K562 (cell line): ENCODE measurements around the gene FBXO10. TPM values are rescaled to one million over a fixed set of nuclear protein-coding genes. Genes with fewer than 3 reads are reported as not detected.
A peak's percentile ranks its signal among the peaks of the same experiment; 100 is the strongest.

Source experiments
- BHLHE40 ChIP-seq: IDR thresholded peaks from 2 replicates; pipeline ENCODE4 v1.6.1; 2011; ENCODE audit warnings: low read length, improper control_type of control experiment
- GABPA ChIP-seq: fragments of 200-800 bp; sonication (Bioruptor generic); conservative IDR thresholded peaks from 2 replicates; pipeline ENCODE4 v1.6.1; 2016; ENCODE audit warnings: low read depth, missing genetic modification characterization, missing compliant biosample characterization
- YY1 ChIP-seq, 3 experiments: IDR thresholded peaks; 2 replicates each; pipeline ENCODE4 v1.6.1; 2011; ENCODE audit warnings: low read length in 2 of 3, mild to moderate bottlenecking in 2 of 3, moderate library complexity in 2 of 3, borderline replicate concordance in 1 of 3, control low read depth in 1 of 3, low read depth in 1 of 3; ENCODE audit not compliant: insufficient read depth in 3 of 3, insufficient replicate concordance in 2 of 3, control insufficient read depth in 1 of 3, insufficient read length in 1 of 3; ENCODE audit errors: extremely low read depth in 1 of 3
- ZNF263 ChIP-seq: sonication (generic); formaldehyde crosslinking; IDR thresholded peaks from 2 replicates; pipeline ENCODE4 v1.8.0; 2022; ENCODE audit warnings: mild to moderate bottlenecking, missing genetic modification reagents, borderline replicate concordance
- polyA plus RNA-seq, 8 experiments: library from polyadenylated mRNA; depleted of rRNA in 4 of 8; stranded (reverse) in 5 of 8; unstranded in 3 of 8; fragments of >200 nt; fragmentation: Nextera tagmentation in 2 of 8; fragmentation: Illumina TruSeq in 1 of 8; extraction: Ambion mirVana in 2 of 8; extraction: Trizol in 1 of 8; gene quantifications; 2 replicates each; pipeline versions ENCODE4 v1.2.1 to v1.2.3, GENCODE V29; 2011 to 2014; ENCODE audit warnings: inconsistent platforms in 1 of 8, missing spikeins in 1 of 8
- total RNA-seq, 7 experiments: library from RNA; depleted of rRNA in 6 of 7; stranded (reverse); fragments of >200 nt in 6 of 7; fragmentation: Illumina TruSeq in 2 of 7; extraction: Trizol in 2 of 7; gene quantifications; 2 replicates each; pipeline versions ENCODE4 v1.2.1 to v1.2.3, GENCODE V29; 2011 to 2021; ENCODE audit warnings: low replicate concordance in 1 of 7
- TF ChIP-seq, protein P1 (sequence below), 3 experiments: fragments of 200-800 bp in 1 of 3; fragments of 250-450 bp in 1 of 3; fragments of 450-650 bp in 1 of 3; sonication (Bioruptor Pico) in 1 of 3; sonication (Bioruptor generic) in 1 of 3; formaldehyde crosslinking in 1 of 3; IDR thresholded peaks; 2 replicates each; pipeline versions ENCODE4 v1.6.1 to v1.8.0; 2016 to 2022; ENCODE audit warnings: mild to moderate bottlenecking in 2 of 3, missing genetic modification characterization in 2 of 3, missing compliant biosample characterization in 1 of 3, moderate library complexity in 1 of 3
- TF ChIP-seq, protein P2 (sequence below): fragments of 450-650 bp; IDR thresholded peaks from 2 replicates; pipeline ENCODE4 v1.6.1; 2016; ENCODE audit warnings: borderline replicate concordance
- TF ChIP-seq, protein P3 (sequence below): fragments of 250-450 bp; sonication (Bioruptor Pico); IDR thresholded peaks from 2 replicates; pipeline ENCODE4 v1.8.0; 2021; ENCODE audit warnings: mild to moderate bottlenecking, moderate library complexity

The FBXO10 gene
- total and polyA plus RNA-seq, 9 of the 15 experiments (the other 6 are each of a cell fraction or from before 2014, with no cell fraction given): 0.84 to 9.9 (median 6.0) TPM

DNA sequence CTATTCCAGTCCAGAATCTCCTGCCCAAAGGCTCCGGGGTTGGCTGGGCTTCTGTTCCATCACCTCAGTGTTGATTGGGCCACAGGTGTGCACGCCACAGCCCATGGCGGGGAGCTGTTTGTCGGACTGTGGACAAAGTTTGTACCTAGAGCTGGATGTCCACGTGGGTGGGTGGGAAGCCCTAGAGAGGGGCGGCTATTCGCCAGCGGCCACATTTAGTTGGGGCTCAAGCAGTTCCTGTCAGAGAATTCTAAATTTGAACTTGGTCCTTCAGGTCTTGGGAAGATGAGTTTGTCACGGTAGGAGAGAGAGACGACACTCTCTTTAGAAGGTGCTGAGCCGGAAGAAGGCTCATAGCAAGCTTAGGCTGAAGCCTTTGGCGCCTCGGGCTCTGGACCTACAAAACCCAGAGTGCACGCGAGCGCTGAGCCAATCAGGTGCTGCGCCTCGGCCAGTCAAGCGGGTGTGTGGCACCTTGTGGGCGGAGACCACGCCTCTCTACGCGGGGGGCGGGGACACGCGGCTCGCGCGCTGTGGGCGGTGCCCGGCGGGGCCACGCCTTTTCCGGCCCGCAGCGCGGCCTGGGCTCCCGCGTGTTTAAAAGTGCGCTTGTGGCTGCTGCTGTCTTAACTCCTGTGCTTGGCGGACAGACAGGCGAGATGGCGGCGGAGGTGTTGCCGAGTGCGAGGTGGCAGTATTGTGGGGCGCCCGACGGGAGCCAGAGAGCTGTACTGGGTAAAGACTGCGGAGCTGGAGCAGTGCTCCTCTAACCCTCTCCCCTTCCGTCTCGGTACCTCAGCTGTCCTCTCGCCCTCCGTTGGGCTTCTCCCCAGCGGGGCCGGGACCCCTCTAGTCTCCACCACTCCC is 90.6 kb downstream of the FBXO10 start, which contains the start of gene POLR1E (continued):
- TF ChIP-seq, protein P1, sequence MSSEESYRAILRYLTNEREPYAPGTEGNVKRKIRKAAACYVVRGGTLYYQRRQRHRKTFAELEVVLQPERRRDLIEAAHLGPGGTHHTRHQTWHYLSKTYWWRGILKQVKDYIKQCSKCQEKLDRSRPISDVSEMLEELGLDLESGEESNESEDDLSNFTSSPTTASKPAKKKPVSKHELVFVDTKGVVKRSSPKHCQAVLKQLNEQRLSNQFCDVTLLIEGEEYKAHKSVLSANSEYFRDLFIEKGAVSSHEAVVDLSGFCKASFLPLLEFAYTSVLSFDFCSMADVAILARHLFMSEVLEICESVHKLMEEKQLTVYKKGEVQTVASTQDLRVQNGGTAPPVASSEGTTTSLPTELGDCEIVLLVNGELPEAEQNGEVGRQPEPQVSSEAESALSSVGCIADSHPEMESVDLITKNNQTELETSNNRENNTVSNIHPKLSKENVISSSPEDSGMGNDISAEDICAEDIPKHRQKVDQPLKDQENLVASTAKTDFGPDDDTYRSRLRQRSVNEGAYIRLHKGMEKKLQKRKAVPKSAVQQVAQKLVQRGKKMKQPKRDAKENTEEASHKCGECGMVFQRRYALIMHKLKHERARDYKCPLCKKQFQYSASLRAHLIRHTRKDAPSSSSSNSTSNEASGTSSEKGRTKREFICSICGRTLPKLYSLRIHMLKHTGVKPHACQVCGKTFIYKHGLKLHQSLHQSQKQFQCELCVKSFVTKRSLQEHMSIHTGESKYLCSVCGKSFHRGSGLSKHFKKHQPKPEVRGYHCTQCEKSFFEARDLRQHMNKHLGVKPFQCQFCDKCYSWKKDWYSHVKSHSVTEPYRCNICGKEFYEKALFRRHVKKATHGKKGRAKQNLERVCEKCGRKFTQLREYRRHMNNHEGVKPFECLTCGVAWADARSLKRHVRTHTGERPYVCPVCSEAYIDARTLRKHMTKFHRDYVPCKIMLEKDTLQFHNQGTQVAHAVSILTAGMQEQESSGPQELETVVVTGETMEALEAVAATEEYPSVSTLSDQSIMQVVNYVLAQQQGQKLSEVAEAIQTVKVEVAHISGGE (CRISPR knock-in tag; IDR thresholded peaks at IDR 0.05): 0 out of 6 replicates have a peak, but pooled peaks of 1 of the 3 experiments have one; percentile 42
- TF ChIP-seq ZNF263 (CRISPR knock-in tag) (peak; percentile 83), GABPA (peak; percentile 85), BHLHE40 (peak; percentile 77), YY1 (IDR thresholded peaks at IDR 0.05; ENCODE audit: borderline replicate concordance in 1 of 3, control insufficient read depth in 1 of 3, extremely low read depth in 1 of 3, insufficient read depth in 3 of 3, insufficient read length in 1 of 3, insufficient replicate concordance in 2 of 3, low read depth in 1 of 3, low read length in 2 of 3) (peak in 2 of 3 experiments; percentile 66 to 76)
- TF ChIP-seq, protein P2, sequence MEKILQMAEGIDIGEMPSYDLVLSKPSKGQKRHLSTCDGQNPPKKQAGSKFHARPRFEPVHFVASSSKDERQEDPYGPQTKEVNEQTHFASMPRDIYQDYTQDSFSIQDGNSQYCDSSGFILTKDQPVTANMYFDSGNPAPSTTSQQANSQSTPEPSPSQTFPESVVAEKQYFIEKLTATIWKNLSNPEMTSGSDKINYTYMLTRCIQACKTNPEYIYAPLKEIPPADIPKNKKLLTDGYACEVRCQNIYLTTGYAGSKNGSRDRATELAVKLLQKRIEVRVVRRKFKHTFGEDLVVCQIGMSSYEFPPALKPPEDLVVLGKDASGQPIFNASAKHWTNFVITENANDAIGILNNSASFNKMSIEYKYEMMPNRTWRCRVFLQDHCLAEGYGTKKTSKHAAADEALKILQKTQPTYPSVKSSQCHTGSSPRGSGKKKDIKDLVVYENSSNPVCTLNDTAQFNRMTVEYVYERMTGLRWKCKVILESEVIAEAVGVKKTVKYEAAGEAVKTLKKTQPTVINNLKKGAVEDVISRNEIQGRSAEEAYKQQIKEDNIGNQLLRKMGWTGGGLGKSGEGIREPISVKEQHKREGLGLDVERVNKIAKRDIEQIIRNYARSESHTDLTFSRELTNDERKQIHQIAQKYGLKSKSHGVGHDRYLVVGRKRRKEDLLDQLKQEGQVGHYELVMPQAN: peak; percentile 87
- TF ChIP-seq, protein P3, sequence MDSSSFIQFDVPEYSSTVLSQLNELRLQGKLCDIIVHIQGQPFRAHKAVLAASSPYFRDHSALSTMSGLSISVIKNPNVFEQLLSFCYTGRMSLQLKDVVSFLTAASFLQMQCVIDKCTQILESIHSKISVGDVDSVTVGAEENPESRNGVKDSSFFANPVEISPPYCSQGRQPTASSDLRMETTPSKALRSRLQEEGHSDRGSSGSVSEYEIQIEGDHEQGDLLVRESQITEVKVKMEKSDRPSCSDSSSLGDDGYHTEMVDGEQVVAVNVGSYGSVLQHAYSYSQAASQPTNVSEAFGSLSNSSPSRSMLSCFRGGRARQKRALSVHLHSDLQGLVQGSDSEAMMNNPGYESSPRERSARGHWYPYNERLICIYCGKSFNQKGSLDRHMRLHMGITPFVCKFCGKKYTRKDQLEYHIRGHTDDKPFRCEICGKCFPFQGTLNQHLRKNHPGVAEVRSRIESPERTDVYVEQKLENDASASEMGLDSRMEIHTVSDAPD: no peak
